HepG2 (cell line): Measurements from ENCODE around the gene HLCS. TPM values are rescaled to one million over a fixed set of nuclear protein-coding genes. Genes with fewer than 3 reads are reported as not detected.

ENCODE experiments used
- BRD4 ChIP-seq: sonication (generic); formaldehyde crosslinking; IDR thresholded peaks from 2 replicates; pipeline ENCODE4 v1.4.0; 2020; ENCODE audit warnings: missing genetic modification reagents
- CREB1 ChIP-seq, 2 experiments: fragments of 450-650 bp in 1 of 2; IDR thresholded peaks; 2 replicates each; pipeline ENCODE4 v1.6.1; 2016 to 2017; ENCODE audit warnings: control low read depth in 1 of 2, mild to moderate bottlenecking in 1 of 2, missing compliant biosample characterization in 1 of 2, missing genetic modification characterization in 1 of 2
- CREBL2 ChIP-seq: sonication (generic); formaldehyde crosslinking; IDR thresholded peaks from 2 replicates; pipeline ENCODE4 v1.8.1; 2023; ENCODE audit warnings: missing genetic modification reagents, mild to moderate bottlenecking, borderline replicate concordance
- FOXM1 ChIP-seq: sonication (generic); formaldehyde crosslinking; IDR thresholded peaks from 2 replicates; pipeline ENCODE4 v1.5.0; 2020; ENCODE audit warnings: missing genetic modification reagents
- GATAD2A ChIP-seq: IDR thresholded peaks from 2 replicates; pipeline ENCODE4 v1.6.1; 2016
- GPBP1L1 ChIP-seq: sonication (generic); formaldehyde crosslinking; IDR thresholded peaks from 2 replicates; pipeline ENCODE4 v1.5.0; 2020; ENCODE audit warnings: mild to moderate bottlenecking, missing genetic modification reagents
- HNRNPH1 ChIP-seq: fragments of 200-400 bp; formaldehyde crosslinking; optimal IDR thresholded peaks from 2 replicates; pipeline ENCODE3; 2017; ENCODE audit warnings: mild to moderate bottlenecking, low read depth, low read length
- JUND ChIP-seq: sonication (generic); formaldehyde crosslinking; IDR thresholded peaks from 2 replicates; pipeline ENCODE4 v1.8.0; 2022; ENCODE audit warnings: mild to moderate bottlenecking, missing genetic modification reagents
- MLX ChIP-seq: IDR thresholded peaks from 2 replicates; pipeline ENCODE4 v1.6.1; 2016
- NFRKB ChIP-seq: fragments of 450-650 bp; IDR thresholded peaks from 2 replicates; pipeline ENCODE4 v1.6.1; 2017
- NFYC ChIP-seq: IDR thresholded peaks from 2 replicates; pipeline ENCODE4 v1.6.1; 2016; ENCODE audit warnings: missing genetic modification reagents, missing compliant biosample characterization
- NPAS2 ChIP-seq: sonication (generic); formaldehyde crosslinking; IDR thresholded peaks from 2 replicates; pipeline ENCODE4 v1.8.0; 2022; ENCODE audit warnings: mild to moderate bottlenecking, missing genetic modification reagents, borderline replicate concordance
- PAF1 ChIP-seq: IDR thresholded peaks from 2 replicates; pipeline ENCODE4 v1.6.1; 2016; ENCODE audit warnings: missing genetic modification reagents, missing compliant biosample characterization
- RBFOX2 ChIP-seq: fragments of 200-400 bp; formaldehyde crosslinking; IDR thresholded peaks from 2 replicates; pipeline ENCODE4 v1.6.1; 2017; ENCODE audit warnings: low read depth, mild to moderate bottlenecking, low read length
- SMARCC2 ChIP-seq: fragments of 450-650 bp; IDR thresholded peaks from 2 replicates; pipeline ENCODE4 v1.6.1; 2017; ENCODE audit warnings: antibody characterized with exemption, mild to moderate bottlenecking
- SPEN ChIP-seq: sonication (generic); formaldehyde crosslinking; IDR thresholded peaks from 2 replicates; pipeline ENCODE4 v1.5.1; 2020; ENCODE audit warnings: low read depth, mild to moderate bottlenecking, missing genetic modification reagents
- ZIK1 ChIP-seq: sonication (generic); formaldehyde crosslinking; IDR thresholded peaks from 2 replicates; pipeline ENCODE4 v1.5.0; 2020; ENCODE audit warnings: mild to moderate bottlenecking, low read depth, missing genetic modification reagents, borderline replicate concordance
- ZNF264 ChIP-seq: sonication (generic); formaldehyde crosslinking; IDR thresholded peaks from 2 replicates; pipeline ENCODE4 v1.4.0; 2020; ENCODE audit warnings: missing genetic modification reagents
- ZNF333 ChIP-seq: sonication (generic); formaldehyde crosslinking; IDR thresholded peaks from 2 replicates; pipeline ENCODE4 v1.4.0; 2020; ENCODE audit warnings: mild to moderate bottlenecking, missing genetic modification reagents, borderline replicate concordance
- ZNF432 ChIP-seq: sonication (generic); formaldehyde crosslinking; IDR thresholded peaks from 2 replicates; pipeline ENCODE4 v1.5.0; 2020; ENCODE audit warnings: missing genetic modification reagents, mild to moderate bottlenecking, borderline replicate concordance
- ZNF441 ChIP-seq: sonication (generic); formaldehyde crosslinking; IDR thresholded peaks from 2 replicates; pipeline ENCODE4 v1.7.0; 2021; ENCODE audit warnings: missing genetic modification reagents, borderline replicate concordance
- ZNF747 ChIP-seq: sonication (generic); formaldehyde crosslinking; IDR thresholded peaks from 2 replicates; pipeline ENCODE4 v1.8.1; 2023; ENCODE audit warnings: missing genetic modification reagents, mild to moderate bottlenecking, borderline replicate concordance
- polyA plus RNA-seq, 8 experiments: library from polyadenylated mRNA; depleted of rRNA in 3 of 8; stranded (reverse) in 7 of 8; unstranded in 1 of 8; fragments of >200 nt; fragmentation: Illumina TruSeq in 4 of 8; extraction: Trizol in 4 of 8; gene quantifications; 2 replicates each; pipeline versions ENCODE4 v1.2.1 to v1.2.3, GENCODE V29; 2011 to 2016; ENCODE audit warnings: low read depth in 4 of 8, missing spikeins in 1 of 8, mixed read lengths in 1 of 8; ENCODE audit not compliant: insufficient read depth in 1 of 8
- total RNA-seq, 5 experiments: library from RNA; depleted of rRNA; stranded (reverse); fragments of >200 nt; fragmentation: Illumina TruSeq; extraction: Trizol; gene quantifications; 2 replicates each; pipeline ENCODE4 v1.2.3, GENCODE V29; 2016; ENCODE audit warnings: low read depth in 1 of 5
- TF ChIP-seq, protein P1 (sequence below): sonication (generic); formaldehyde crosslinking; IDR thresholded peaks from 2 replicates; pipeline ENCODE4 v1.4.0; 2020; ENCODE audit warnings: missing genetic modification reagents
- TF ChIP-seq, protein P2 (sequence below): sonication (generic); formaldehyde crosslinking; IDR thresholded peaks from 2 replicates; pipeline ENCODE4 v1.8.0; 2022; ENCODE audit warnings: missing genetic modification reagents, low read depth, mild to moderate bottlenecking, borderline replicate concordance
- TF ChIP-seq, protein P3 (sequence below): sonication (generic); formaldehyde crosslinking; IDR thresholded peaks from 2 replicates; pipeline ENCODE4 v1.8.0; 2022; ENCODE audit warnings: mild to moderate bottlenecking, missing genetic modification reagents

HLCS gene
- total and polyA plus RNA-seq, 2 of the 13 experiments (the other 11 are each of a cell fraction or from before 2014, with no cell fraction given) = 7.9 to 12.3 TPM

DNA sequence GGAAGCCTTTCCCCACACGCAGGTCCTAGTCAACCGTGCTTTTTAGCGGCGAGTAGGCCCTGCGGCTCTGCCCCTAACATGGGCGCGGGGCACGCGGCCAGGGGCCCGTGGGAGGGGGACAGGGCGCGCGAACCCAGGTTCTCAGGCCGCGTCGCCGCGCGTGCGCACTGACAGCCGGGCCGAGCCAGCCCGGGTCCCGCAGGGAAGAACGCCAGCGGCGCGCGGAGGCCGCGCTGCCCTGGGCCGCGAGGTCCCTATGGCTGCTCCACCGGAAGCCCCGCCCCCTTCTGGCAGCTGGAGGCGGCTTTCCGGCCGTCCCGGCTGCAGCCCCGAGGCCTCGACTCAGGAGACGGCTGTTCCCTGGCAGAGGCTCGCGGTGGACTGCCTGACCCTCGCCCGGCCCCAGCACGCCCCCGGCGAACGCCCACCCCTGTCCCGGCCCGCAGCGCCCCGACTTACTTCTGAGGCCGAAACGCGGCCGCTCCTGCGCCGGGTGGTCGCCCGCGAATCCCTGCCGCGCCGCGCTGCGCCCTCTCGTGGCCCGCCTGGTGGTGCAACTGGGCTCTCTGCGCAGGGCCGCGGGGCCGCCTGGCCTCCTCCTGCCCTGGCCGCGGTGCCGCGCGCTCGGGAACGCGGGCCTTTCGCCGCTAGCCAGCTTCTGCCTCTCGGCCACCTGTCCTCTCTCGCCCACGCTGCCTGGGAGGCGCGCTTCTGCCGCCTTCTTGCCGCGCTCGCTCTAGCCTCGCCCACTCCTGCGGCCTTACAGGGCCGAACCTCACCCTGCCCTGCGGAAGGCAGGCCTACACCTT lies 23.4 kb upstream of the HLCS start (continued):
- TF ChIP-seq, protein P1, sequence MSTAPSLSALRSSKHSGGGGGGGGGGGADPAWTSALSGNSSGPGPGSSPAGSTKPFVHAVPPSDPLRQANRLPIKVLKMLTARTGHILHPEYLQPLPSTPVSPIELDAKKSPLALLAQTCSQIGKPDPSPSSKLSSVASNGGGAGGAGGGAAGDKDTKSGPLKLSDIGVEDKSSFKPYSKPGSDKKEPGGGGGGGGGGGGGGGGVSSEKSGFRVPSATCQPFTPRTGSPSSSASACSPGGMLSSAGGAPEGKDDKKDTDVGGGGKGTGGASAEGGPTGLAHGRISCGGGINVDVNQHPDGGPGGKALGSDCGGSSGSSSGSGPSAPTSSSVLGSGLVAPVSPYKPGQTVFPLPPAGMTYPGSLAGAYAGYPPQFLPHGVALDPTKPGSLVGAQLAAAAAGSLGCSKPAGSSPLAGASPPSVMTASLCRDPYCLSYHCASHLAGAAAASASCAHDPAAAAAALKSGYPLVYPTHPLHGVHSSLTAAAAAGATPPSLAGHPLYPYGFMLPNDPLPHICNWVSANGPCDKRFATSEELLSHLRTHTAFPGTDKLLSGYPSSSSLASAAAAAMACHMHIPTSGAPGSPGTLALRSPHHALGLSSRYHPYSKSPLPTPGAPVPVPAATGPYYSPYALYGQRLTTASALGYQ (CRISPR knock-in tag) = peak; percentile 77
- TF ChIP-seq ZNF264 (CRISPR knock-in tag) = no peak
- TF ChIP-seq NFRKB = no peak
- TF ChIP-seq GATAD2A (CRISPR knock-in tag) = peak; percentile 22; the same call in 1 of the 2 replicates
- no peak; the same call in 1 of the 2 replicates for TF ChIP-seq CREBL2 (CRISPR knock-in tag)
- TF ChIP-seq SMARCC2 = no peak
- TF ChIP-seq ZNF441 = peak; percentile 67; the same call in 1 of the 2 replicates
- no peak for TF ChIP-seq GPBP1L1 (CRISPR knock-in tag)
- peak; percentile 63 for TF ChIP-seq NFYC (CRISPR knock-in tag)
- TF ChIP-seq NPAS2 (CRISPR knock-in tag) = no peak
- peak; percentile 93 for TF ChIP-seq ZIK1
- TF ChIP-seq FOXM1 (CRISPR knock-in tag) = peak; percentile 91
- no peak for TF ChIP-seq PAF1 (CRISPR knock-in tag)
- TF ChIP-seq ZNF432 (CRISPR knock-in tag) = peak; percentile 75; the same call in 1 of the 2 replicates
- TF ChIP-seq HNRNPH1 = no peak
- TF ChIP-seq ZNF333 (CRISPR knock-in tag) = no peak
- TF ChIP-seq, protein P2, sequence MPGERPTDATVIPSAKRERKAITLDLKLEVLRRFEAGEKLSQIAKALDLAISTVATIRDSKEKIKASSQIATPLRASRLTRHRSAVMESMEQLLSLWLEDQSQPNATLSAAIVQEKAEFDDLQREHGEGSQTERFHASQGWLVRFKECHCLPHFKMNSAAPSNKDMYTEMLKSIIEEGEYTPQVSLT (CRISPR knock-in tag) = peak; percentile 84; the same call in 1 of the 2 replicates
- peak; percentile 95 for TF ChIP-seq RBFOX2
- TF ChIP-seq JUND (CRISPR knock-in tag) = peak; percentile 67
- peak; percentile 86 for TF ChIP-seq SPEN (CRISPR knock-in tag)
- TF ChIP-seq CREB1 (IDR thresholded peaks at IDR 0.05) = no peak
- no peak for TF ChIP-seq CREB1 (CRISPR knock-in tag; IDR thresholded peaks at IDR 0.05)
- TF ChIP-seq ZNF747 (CRISPR knock-in tag) = peak; percentile 38; the same call in 1 of the 2 replicates
- TF ChIP-seq, protein P3, sequence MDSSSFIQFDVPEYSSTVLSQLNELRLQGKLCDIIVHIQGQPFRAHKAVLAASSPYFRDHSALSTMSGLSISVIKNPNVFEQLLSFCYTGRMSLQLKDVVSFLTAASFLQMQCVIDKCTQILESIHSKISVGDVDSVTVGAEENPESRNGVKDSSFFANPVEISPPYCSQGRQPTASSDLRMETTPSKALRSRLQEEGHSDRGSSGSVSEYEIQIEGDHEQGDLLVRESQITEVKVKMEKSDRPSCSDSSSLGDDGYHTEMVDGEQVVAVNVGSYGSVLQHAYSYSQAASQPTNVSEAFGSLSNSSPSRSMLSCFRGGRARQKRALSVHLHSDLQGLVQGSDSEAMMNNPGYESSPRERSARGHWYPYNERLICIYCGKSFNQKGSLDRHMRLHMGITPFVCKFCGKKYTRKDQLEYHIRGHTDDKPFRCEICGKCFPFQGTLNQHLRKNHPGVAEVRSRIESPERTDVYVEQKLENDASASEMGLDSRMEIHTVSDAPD = no peak; the same call in 1 of the 2 replicates
- peak; percentile 12; the same call in 1 of the 2 replicates for TF ChIP-seq BRD4 (CRISPR knock-in tag)
- no peak for TF ChIP-seq MLX (CRISPR knock-in tag)
